HCT116 (cell line): ENCODE data around the gene KLHL17. TPM values are rescaled to one million over a fixed set of nuclear protein-coding genes. Genes with fewer than 3 reads are reported as not detected.

Experiments
- ATAC-seq: fragments of 200-7000 bp; cut with Tn5 transposase; 2 replicates; pipeline ENCODE4 v1.9.1; 2020; ENCODE audit warnings: mild to moderate bottlenecking, moderate library complexity
- BruUV-seq: library from RNA; stranded (reverse); fragments of 400-500 nt; replicated peaks from 2 replicates; lab custom pipeline; 2021; lab: Mats Ljungman, UMichigan
- CTCF ChIA-PET: fragments of 300-600 bp; sonication (Branson Sonifier 250); formaldehyde crosslinking; loops from one replicate; lab custom pipeline; 2021; ENCODE audit warnings: antibody characterized with exemption; lab: Charles Lee
- POLR2A ChIA-PET: fragments of 300-600, 350-600 bp; sonication (Branson Sonifier 250); formaldehyde crosslinking; loops from one replicate; lab custom pipeline; 2021; ENCODE audit warnings: antibody characterized with exemption; lab: Charles Lee
- RAD21 ChIA-PET, 2 experiments: fragments of 300-600 bp; sonication (Branson Sonifier 250); formaldehyde crosslinking; loops; one replicate each; lab custom pipeline; 2023; ENCODE audit warnings: low total read pairs in 2 of 2; ENCODE audit not compliant: uncharacterized antibody in 2 of 2, unreplicated experiment in 2 of 2, low non-redundant PET in 1 of 2; lab: Charles Lee
- DNase-seq: peaks from one replicate; pipeline ENCODE4 v3.0.0-alpha.2; 2010; ENCODE audit warnings: low read depth, low spot score
- H2AFZ ChIP-seq: fragments of 200-600 bp; shearing (Covaris generic), sonication (generic); 2 replicates; pipeline ENCODE4 v1.6.1; 2017; ENCODE audit warnings: low read depth, mixed run types, mixed read lengths, antibody characterized with exemption, low read length; ENCODE audit not compliant: poor library complexity, severe bottlenecking
- H3K27ac ChIP-seq: 2 replicates; pipeline ENCODE4 v1.5.1; 2012; ENCODE audit warnings: low read depth, low read length
- H3K27me3 ChIP-seq: fragments of 200-600 bp; sonication (generic); 2 replicates; pipeline ENCODE4 v1.6.1; 2016; ENCODE audit warnings: mixed run types, low read length, mixed read lengths; ENCODE audit not compliant: insufficient read depth
- H3K36me3 ChIP-seq, 2 experiments: fragments of 200-500 bp in 1 of 2; fragments of 200-600 bp in 1 of 2; sonication (Bioruptor generic) in 1 of 2; sonication (generic) in 1 of 2; 2 replicates each; pipeline versions ENCODE4 v1.5.1 to v1.6.1; 2014 to 2016; ENCODE audit warnings: low read length in 2 of 2, inconsistent platforms in 1 of 2, mixed read lengths in 1 of 2, mixed run types in 1 of 2; ENCODE audit not compliant: insufficient read depth in 2 of 2, control insufficient read depth in 1 of 2
- H3K4me1 ChIP-seq, 2 experiments: fragments of 200-600 bp in 1 of 2; sonication (generic) in 1 of 2; 2 replicates each; pipeline versions ENCODE4 v1.5.1 to v1.6.1; 2012 to 2017; ENCODE audit warnings: low read length in 2 of 2, inconsistent platforms in 1 of 2, mild to moderate bottlenecking in 1 of 2, mixed read lengths in 1 of 2, mixed run types in 1 of 2, moderate library complexity in 1 of 2; ENCODE audit not compliant: insufficient read depth in 2 of 2, control insufficient read depth in 1 of 2
- H3K4me2 ChIP-seq: fragments of 200-600 bp; sonication (generic); 2 replicates; pipeline ENCODE4 v1.6.1; 2017; ENCODE audit warnings: mixed run types, low read length, mixed read lengths
- H3K4me3 ChIP-seq, 2 experiments: fragments of 200-600 bp in 1 of 2; sonication (generic) in 1 of 2; replicated peaks in 1 of 2; 2 replicates each; pipeline ENCODE4 v1.5.1; 2011 to 2016; ENCODE audit warnings: low read length in 2 of 2, control low read depth in 1 of 2, low read depth in 1 of 2, mild to moderate bottlenecking in 1 of 2, mixed read lengths in 1 of 2, mixed run types in 1 of 2
- H3K79me2 ChIP-seq: fragments of 200-600 bp; sonication (generic); 2 replicates; pipeline ENCODE4 v1.6.1; 2017; ENCODE audit warnings: mild to moderate bottlenecking, mixed run types, low read length, moderate library complexity, mixed read lengths; ENCODE audit not compliant: insufficient read depth
- H3K9ac ChIP-seq: fragments of 200-600 bp; sonication (generic); 2 replicates; pipeline ENCODE4 v1.6.1; 2016; ENCODE audit warnings: low read length, mixed read lengths
- H3K9me2 ChIP-seq: fragments of 200-600 bp; sonication (generic), shearing (Covaris generic); 2 replicates; pipeline ENCODE4 v1.6.1; 2017; ENCODE audit warnings: mixed run types, mild to moderate bottlenecking, moderate library complexity; ENCODE audit not compliant: insufficient read depth
- H3K9me3 ChIP-seq, 2 experiments: fragments of 200-500 bp in 1 of 2; fragments of 200-600 bp in 1 of 2; sonication (Bioruptor generic) in 1 of 2; sonication (generic) in 1 of 2; 2 replicates each; pipeline ENCODE4 v1.6.1; 2014 to 2017; ENCODE audit warnings: low read length in 2 of 2, mixed read lengths in 2 of 2, inconsistent platforms in 1 of 2, low read depth in 1 of 2, mild to moderate bottlenecking in 1 of 2, mixed run types in 1 of 2, moderate library complexity in 1 of 2; ENCODE audit not compliant: control insufficient read depth in 1 of 2, insufficient read depth in 1 of 2
- H4K20me1 ChIP-seq: fragments of 200-600 bp; sonication (generic), shearing (Covaris generic); 2 replicates; pipeline ENCODE4 v1.6.1; 2017; ENCODE audit warnings: mixed run types, mild to moderate bottlenecking, moderate library complexity; ENCODE audit not compliant: insufficient read depth
- CEBPB ChIP-seq: IDR thresholded peaks from 2 replicates; pipeline ENCODE4 v1.6.1; 2012; ENCODE audit warnings: low read depth
- EZH2phosphoT487 ChIP-seq: fragments of 200-600 bp; IDR thresholded peaks from 2 replicates; pipeline ENCODE4 v1.6.1; 2018; ENCODE audit warnings: antibody characterized with exemption, borderline replicate concordance
- POLR2AphosphoS5 ChIP-seq: IDR thresholded peaks from 2 replicates; pipeline ENCODE4 v1.6.1; 2011; ENCODE audit warnings: mild to moderate bottlenecking, low read depth, low read length, moderate library complexity
- SP1 ChIP-seq: IDR thresholded peaks from 2 replicates; pipeline ENCODE4 v1.6.1; 2012; ENCODE audit warnings: low read depth
- SRF ChIP-seq: IDR thresholded peaks from 2 replicates; pipeline ENCODE4 v1.6.1; 2012; ENCODE audit warnings: low read depth
- ZBTB33 ChIP-seq: IDR thresholded peaks from 2 replicates; pipeline ENCODE4 v1.6.1; 2011; ENCODE audit warnings: mild to moderate bottlenecking, low read length, moderate library complexity; ENCODE audit not compliant: insufficient replicate concordance; ENCODE audit errors: extremely low read depth
- intact Hi-C: fragments of 100-400 bp; cut with micrococcal nuclease; formaldehyde crosslinking; loops from 2 replicates; pipeline ENCODE4 v1.10.0; 2022
- total RNA-seq: library from RNA; stranded (reverse); gene quantifications from one replicate; pipeline ENCODE4 v1.2.1, GENCODE V29; 2021; ENCODE audit not compliant: unreplicated experiment
- TF ChIP-seq, protein P1 (sequence below): IDR thresholded peaks from 2 replicates; pipeline ENCODE4 v1.6.1; 2012; ENCODE audit warnings: low read depth

KLHL17 gene
- total RNA-seq, 1 experiment from 2014 or later: 100.0 TPM

DNA sequence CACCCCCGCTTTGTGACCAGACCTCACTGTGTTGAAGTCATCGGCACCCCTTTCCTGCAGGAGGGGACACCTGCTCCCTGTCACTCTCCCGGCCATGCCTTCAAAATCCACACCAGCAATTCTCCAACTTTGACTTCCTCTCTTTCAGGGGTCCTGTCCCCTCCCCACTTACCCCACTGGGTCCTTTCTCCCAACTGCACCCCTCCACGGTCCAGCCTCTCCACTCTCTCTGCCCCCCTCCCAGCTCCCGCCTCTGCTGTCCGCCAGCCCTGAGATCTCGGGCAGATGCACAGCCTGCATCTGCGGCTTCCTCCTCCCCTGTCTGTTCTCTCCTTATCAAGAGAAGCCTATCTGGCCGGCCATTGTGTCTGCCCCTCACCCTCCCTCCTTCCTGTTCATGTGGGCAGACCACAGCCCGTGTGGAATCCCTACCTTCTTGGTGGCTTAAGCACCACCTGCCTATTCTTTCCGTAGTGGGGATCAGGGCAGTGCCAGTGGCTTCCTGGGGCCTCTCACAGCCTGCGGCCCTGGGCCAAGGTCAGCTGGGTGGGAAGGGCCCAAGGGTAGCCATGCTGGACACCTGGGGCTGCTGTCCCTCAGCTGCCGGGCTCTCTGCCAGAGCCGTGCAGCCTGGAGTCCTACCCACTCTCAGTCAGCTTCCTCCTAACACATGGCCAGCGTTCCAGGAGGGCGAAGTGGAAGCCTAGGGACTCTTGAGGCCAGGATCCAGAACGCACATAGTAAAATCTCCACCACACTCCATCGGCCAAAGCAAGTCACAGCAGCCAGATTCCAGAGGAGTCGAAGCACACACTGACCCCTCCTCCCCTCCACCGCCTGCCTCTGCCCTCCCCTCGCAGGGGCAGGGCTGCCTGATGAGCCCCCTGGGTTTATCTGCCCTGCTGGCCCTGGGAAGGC is 44.7 kb downstream of the KLHL17 start:
- no peaks in the 10 kb centered on the region for H3K9me2 ChIP-seq
- H3K9me3 ChIP-seq: no peaks in the 10 kb centered on the region
- H2AFZ ChIP-seq: no peak overlapping the region
- H3K4me1 ChIP-seq: peaks cover 35 to 70% of the 10 kb centered on the region in 2 experiments
- intact Hi-C loops: loop anchor here (5.0 kb wide), 1 partner anchor 62 kb away; no protein-coding TSS in a partner anchor
- RAD21 ChIA-PET: no interaction called here
- H3K79me2 ChIP-seq: peaks cover 4% of the 10 kb centered on the region; the same call in 1 of the 2 replicates
- no peaks in the 10 kb centered on the region for H3K27me3 ChIP-seq
- H3K36me3 ChIP-seq: no peaks in the 10 kb centered on the region
- no peak for DNase-seq
- peak overlapping the region; percentile 93 for H3K4me2 ChIP-seq
- TF ChIP-seq ZBTB33 (no peak), POLR2AphosphoS5 (0 out of 2 replicates have a peak, but pooled peaks have one; percentile 7)
- H3K4me3 ChIP-seq: peak overlapping the region in 1 of 2 experiments; percentile 56; a peak in 1 of 4 replicates
- CTCF ChIA-PET: interaction anchor here (4.0 kb wide), 1 partner anchor 9 kb away, joined by 26 read pairs; the partner anchor contains the start of gene ISG15
- POLR2A ChIA-PET: no interaction called here
- no peak for ATAC-seq
- peak overlapping the region; percentile 82 for H3K9ac ChIP-seq
- no peaks in the 10 kb centered on the region for H4K20me1 ChIP-seq
- no TSS peak for BruUV-seq
- H3K27ac ChIP-seq: peak overlapping the region; percentile 60

- RAD21 ChIA-PET: no interaction called here
- BruUV-seq: TSS peak; percentile 72
- H3K4me1 ChIP-seq: peaks cover 35 to 62% of the 10 kb centered on the region in 2 experiments
- peak overlapping the region; percentile 93 for H3K4me2 ChIP-seq
- H3K36me3 ChIP-seq: no peaks in the 10 kb centered on the region
- CTCF ChIA-PET: interaction anchor here (1.0 kb wide), 1 partner anchor 10 kb away, joined by 4 read pairs; no protein-coding TSS in a partner anchor
- H4K20me1 ChIP-seq: no peaks in the 10 kb centered on the region
- peaks cover 4% of the 10 kb centered on the region; the same call in 1 of the 2 replicates for H3K79me2 ChIP-seq
- intact Hi-C loops: no loop called here
- no peaks in the 10 kb centered on the region for H3K9me3 ChIP-seq
- ATAC-seq (peak; percentile 1), DNase-seq (no peak)
- H3K27me3 ChIP-seq: no peaks in the 10 kb centered on the region
- H3K9me2 ChIP-seq: no peaks in the 10 kb centered on the region
- H3K27ac ChIP-seq: peak overlapping the region; percentile 60
- no peak overlapping the region for H2AFZ ChIP-seq
- POLR2A ChIA-PET: interaction anchor here (0.5 to 1.5 kb wide), 3 partner anchors 53 to 157 kb away, joined by 3 to 4 read pairs (median 4); no protein-coding TSS in a partner anchor
- H3K4me3 ChIP-seq: peak overlapping the region; percentile 29 to 56
- H3K9ac ChIP-seq: peak overlapping the region; percentile 82
- TF ChIP-seq ZBTB33 (no peak), POLR2AphosphoS5 (no peak), SRF (no peak), SP1 (no peak), CEBPB (no peak), EZH2phosphoT487 (no peak)
- TF ChIP-seq, protein P1, sequence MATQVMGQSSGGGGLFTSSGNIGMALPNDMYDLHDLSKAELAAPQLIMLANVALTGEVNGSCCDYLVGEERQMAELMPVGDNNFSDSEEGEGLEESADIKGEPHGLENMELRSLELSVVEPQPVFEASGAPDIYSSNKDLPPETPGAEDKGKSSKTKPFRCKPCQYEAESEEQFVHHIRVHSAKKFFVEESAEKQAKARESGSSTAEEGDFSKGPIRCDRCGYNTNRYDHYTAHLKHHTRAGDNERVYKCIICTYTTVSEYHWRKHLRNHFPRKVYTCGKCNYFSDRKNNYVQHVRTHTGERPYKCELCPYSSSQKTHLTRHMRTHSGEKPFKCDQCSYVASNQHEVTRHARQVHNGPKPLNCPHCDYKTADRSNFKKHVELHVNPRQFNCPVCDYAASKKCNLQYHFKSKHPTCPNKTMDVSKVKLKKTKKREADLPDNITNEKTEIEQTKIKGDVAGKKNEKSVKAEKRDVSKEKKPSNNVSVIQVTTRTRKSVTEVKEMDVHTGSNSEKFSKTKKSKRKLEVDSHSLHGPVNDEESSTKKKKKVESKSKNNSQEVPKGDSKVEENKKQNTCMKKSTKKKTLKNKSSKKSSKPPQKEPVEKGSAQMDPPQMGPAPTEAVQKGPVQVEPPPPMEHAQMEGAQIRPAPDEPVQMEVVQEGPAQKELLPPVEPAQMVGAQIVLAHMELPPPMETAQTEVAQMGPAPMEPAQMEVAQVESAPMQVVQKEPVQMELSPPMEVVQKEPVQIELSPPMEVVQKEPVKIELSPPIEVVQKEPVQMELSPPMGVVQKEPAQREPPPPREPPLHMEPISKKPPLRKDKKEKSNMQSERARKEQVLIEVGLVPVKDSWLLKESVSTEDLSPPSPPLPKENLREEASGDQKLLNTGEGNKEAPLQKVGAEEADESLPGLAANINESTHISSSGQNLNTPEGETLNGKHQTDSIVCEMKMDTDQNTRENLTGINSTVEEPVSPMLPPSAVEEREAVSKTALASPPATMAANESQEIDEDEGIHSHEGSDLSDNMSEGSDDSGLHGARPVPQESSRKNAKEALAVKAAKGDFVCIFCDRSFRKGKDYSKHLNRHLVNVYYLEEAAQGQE: no peak
These were observed 45.5 kb downstream of the KLHL17 start for GRCh38 chr1:1005774-1006304.
